T-helper 1 cell treated with Interleukin-12 subunit alpha and Interleukin-12 subunit beta and Interleukin-4 antibody, amounts not matched to agents 30 ng/mL and 1 ng/mL, for 36 hours (primary cell): ENCODE measurements around the gene FGA. TPM values are rescaled to one million over a fixed set of nuclear protein-coding genes. Genes with fewer than 3 reads are reported as not detected.

Experiments
- intact Hi-C: fragments of 100-400 bp; cut with micrococcal nuclease; formaldehyde crosslinking; loops from one replicate; pipeline ENCODE4 v1.15.1; 2024
- total RNA-seq: library from RNA; stranded (reverse); gene quantifications from 2 replicates; pipeline ENCODE4 v1.2.3, GENCODE V29; 2022

The FGA gene
- total RNA-seq, 1 donor from 2014 or later, result not detected

DNA sequence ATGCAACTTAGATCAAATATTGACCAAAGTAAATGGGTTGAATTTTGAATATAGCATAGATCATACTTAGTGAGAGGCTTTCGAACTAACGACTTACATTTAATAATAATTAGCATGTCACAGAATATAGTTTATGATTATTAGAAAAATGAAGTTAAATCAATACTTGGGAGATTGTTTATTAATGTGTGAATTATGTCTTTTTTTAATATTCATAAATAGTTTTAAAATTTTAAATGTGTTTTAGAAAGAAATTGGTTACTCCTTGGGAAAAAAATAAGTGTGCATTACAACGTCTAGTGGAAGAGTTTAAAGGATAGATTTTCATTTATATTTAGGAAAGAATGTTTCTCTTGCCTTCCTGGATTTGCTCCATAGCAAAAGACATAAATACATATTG lies 7.3 kb downstream of the FGA start:
- intact Hi-C loops, result no loop called here

- intact Hi-C loops, result no loop called here
These were observed 7.8 kb downstream of the FGA start for GRCh38 chr4:154582723-154583122.

GRCh38 chr4:154579927-154580326 lies 10.6 kb downstream of the FGA start:
- intact Hi-C loops, result no loop called here

GRCh38 chr4:154578919-154579318 lies 11.6 kb downstream of the FGA start:
- intact Hi-C loops, result no loop called here

GRCh38 chr4:154577324-154577723 lies 13.2 kb downstream of the FGA start:
- intact Hi-C loops, result no loop called here

GRCh38 chr4:154574311-154574710 lies 16.2 kb downstream of the FGA start:
- intact Hi-C loops, result no loop called here

GRCh38 chr4:154573190-154573870 lies 17.2 kb downstream of the FGA start:
- intact Hi-C loops, result no loop called here

DNA sequence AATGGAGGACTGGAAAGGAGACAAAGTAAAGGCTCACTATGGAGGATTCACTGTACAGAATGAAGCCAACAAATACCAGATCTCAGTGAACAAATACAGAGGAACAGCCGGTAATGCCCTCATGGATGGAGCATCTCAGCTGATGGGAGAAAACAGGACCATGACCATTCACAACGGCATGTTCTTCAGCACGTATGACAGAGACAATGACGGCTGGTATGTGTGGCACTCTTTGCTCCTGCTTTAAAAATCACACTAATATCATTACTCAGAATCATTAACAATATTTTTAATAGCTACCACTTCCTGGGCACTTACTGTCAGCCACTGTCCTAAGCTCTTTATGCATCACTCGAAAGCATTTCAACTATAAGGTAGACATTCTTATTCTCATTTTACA lies 21.0 kb downstream of the FGA start:
- intact Hi-C loops, result no loop called here

- intact Hi-C loops, result no loop called here
These were observed 21.5 kb downstream of the FGA start for GRCh38 chr4:154569028-154569427.

DNA sequence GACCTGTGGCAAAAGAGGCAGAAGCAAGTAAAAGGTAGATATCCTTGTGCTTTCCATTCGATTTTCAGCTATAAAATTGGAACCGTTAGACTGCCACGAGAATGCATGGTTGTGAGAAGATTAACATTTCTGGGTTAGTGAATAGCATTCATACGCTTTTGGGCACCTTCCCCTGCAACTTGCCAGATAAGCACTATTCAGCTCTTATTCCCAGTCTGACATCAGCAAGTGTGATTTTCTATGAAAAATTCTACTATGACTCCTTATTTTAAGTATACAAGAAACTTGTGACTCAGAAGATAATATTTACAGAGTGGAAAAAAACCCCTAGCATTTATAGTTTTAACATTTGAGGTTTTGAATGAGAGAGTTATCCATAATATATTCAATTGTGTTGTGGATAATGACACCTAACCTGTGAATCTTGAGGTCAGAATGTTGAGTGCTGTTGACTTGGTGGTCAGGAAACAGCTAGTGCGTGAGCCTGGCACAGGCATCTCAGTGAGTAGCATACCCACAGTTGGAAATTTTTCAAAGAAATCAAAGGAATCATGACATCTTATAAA lies 23.8 kb downstream of the FGA start:
- intact Hi-C loops, result no loop called here

DNA sequence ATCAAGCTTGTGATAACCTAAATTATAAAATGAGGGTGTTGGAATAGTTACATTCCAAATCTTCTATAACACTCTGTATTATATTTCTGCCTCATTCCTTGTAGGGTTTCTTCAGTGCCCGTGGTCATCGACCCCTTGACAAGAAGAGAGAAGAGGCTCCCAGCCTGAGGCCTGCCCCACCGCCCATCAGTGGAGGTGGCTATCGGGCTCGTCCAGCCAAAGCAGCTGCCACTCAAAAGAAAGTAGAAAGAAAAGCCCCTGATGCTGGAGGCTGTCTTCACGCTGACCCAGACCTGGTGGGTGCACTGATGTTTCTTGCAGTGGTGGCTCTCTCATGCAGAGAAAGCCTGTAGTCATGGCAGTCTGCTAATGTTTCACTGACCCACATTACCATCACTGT lies 24.8 kb downstream of the FGA start:
- intact Hi-C loops, result no loop called here

DNA sequence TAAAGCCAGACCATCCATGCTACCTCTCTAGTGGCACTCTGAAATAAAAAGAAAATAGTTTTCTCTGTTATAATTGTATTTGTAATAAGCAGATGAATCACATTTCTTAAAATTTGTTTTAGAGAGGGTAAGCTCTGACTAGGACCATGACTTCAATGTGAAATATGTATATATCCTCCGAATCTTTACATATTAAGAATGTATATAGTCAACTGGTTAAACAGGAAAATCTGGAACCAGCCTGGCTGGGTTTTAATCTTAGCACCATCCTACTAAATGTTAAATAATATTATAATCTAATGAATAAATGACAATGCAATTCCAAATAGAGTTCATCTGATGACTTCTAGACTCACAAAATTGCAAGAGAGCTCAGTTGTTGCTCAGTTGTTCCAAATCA lies 26.2 kb downstream of the FGA start:
- intact Hi-C loops, result no loop called here

DNA sequence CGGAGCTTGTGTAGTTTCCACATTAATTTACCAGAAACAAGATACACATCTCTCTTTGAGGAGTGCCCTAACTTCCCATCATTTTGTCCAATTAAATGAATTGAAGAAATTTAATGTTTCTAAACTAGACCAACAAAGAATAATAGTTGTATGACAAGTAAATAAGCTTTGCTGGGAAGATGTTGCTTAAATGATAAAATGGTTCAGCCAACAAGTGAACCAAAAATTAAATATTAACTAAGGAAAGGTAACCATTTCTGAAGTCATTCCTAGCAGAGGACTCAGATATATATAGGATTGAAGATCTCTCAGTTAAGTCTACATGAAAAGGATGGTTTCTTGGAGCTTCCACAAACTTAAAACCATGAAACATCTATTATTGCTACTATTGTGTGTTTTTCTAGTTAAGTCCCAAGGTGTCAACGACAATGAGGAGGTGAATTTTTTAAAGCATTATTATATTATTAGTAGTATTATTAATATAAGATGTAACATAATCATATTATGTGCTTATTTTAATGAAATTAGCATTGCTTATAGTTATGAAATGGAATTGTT lies 27.8 kb downstream of the FGA start, which contains the start of gene FGB:
FGB (plus strand) TSS at position 315 of the 558 bp plus-strand sequence; CDS start at position 323, 8 bp downstream.
- intact Hi-C loops, result no loop called here

- intact Hi-C loops, result no loop called here
These were observed 29.7 kb downstream of the FGA start for GRCh38 chr4:154560824-154561231.

DNA sequence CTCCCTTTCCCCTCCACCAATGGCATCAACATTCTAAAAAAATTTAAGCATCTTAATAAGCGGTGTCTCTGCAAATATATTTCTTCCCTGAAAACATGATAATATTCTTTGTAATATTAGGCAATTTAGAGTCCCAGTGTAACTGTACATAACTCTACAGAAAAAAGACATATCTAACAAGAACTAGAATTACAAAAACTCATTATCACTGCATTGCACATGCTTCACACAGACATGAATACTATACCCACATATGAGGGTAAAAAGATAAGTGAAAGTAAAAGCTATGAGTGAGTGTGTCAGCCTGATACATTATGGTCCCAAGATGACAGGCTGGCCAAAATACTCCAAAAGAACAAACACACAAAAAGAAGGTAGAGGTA lies 30.1 kb downstream of the FGA start:
- intact Hi-C loops, result no loop called here

GRCh38 chr4:154559494-154560418 lies 30.8 kb downstream of the FGA start:
- intact Hi-C loops, result loop anchor here (1.0 to 10.0 kb wide), 4 partner anchors 59 to 1775 kb away; no protein-coding TSS in a partner anchor

GRCh38 chr4:154559141-154559493 lies 31.4 kb downstream of the FGA start:
- intact Hi-C loops, result loop anchor here (1.0 to 10.0 kb wide), 4 partner anchors 59 to 1774 kb away; no protein-coding TSS in a partner anchor

- intact Hi-C loops, result loop anchor here (1.0 to 10.0 kb wide), 9 partner anchors 66 to 1767 kb away; partner anchors contain the start of gene MND1
These were observed 38.5 kb downstream of the FGA start for GRCh38 chr4:154551872-154552686.

GRCh38 chr4:154549894-154550790 lies 40.4 kb downstream of the FGA start, which contains the start of gene PLRG1:
Gene PLRG1, minus strand, starts transcription at chr4:154550400. Its CDS starts 92 bp downstream, at chr4:154550308.
- intact Hi-C loops, result loop anchor here (1.0 to 10.0 kb wide), 9 partner anchors 169 to 1765 kb away; partner anchors contain the start of genes CTSO, LRAT, MAP9 and MND1
